ENCODE results near the gene PRRC2B.
"Not testable (repeated sequence)": the region's sequence is repeated elsewhere in the genome, so short reads cannot be mapped to it uniquely, and the experiment has no call there.

PRRC2B gene

GRCh38 chr9:131394464-131395156, 724 bp downstream of the PRRC2B start:
- DNase-seq: no peak
- in situ Hi-C loops (cut with HindIII; ENCODE audit: low pct_ligation_motif_present, low sequenced_read_pairs): no loop called here
- H3K27ac ChIP-seq: peak overlapping the region; percentile 84
- peaks cover 4% of the 10 kb centered on the region for H3K36me3 ChIP-seq (replicated peaks)
- H3K27me3 ChIP-seq (replicated peaks): no peaks in the 10 kb centered on the region
- peak overlapping the region; percentile 70 for H3K4me3 ChIP-seq (ENCODE audit: low read depth, low read length)
- no peak for TF ChIP-seq CTCF (IDR thresholded peaks at IDR 0.05; ENCODE audit: low read depth, low read length, missing control alignments)

- Histone ChIP-seq H3K4me3 (ENCODE audit: low read depth, low read length) (peak overlapping the region; percentile 70), H3K27me3 (replicated peaks) (no peaks in the 10 kb centered on the region), H3K27ac (peak overlapping the region; percentile 84), H3K36me3 (replicated peaks) (peaks cover 4% of the 10 kb centered on the region)
- no peak for DNase-seq
- in situ Hi-C loops (cut with HindIII; ENCODE audit: low pct_ligation_motif_present, low sequenced_read_pairs): no loop called here
- TF ChIP-seq CTCF (IDR thresholded peaks at IDR 0.05; ENCODE audit: low read depth, low read length, missing control alignments): no peak
These were observed 1.5 kb downstream of the PRRC2B start for GRCh38 chr9:131395157-131396098.

- H3K27me3 ChIP-seq (replicated peaks); DNase-seq; in situ Hi-C loops (cut with HindIII; ENCODE audit: low pct_ligation_motif_present, low sequenced_read_pairs); H3K36me3 ChIP-seq (replicated peaks): not testable (repeated sequence)
- peak overlapping the region; percentile 70 for H3K4me3 ChIP-seq (ENCODE audit: low read depth, low read length)
- H3K27ac ChIP-seq: peak overlapping the region; percentile 21
These were observed 2.2 kb downstream of the PRRC2B start for GRCh38 chr9:131396099-131396479.

GRCh38 chr9:131396626-131397025, 2.7 kb downstream of the PRRC2B start:
- peaks cover 4% of the 10 kb centered on the region for H3K36me3 ChIP-seq (replicated peaks)
- peak overlapping the region; percentile 21 for H3K27ac ChIP-seq
- peak overlapping the region; percentile 29 for H3K4me3 ChIP-seq (ENCODE audit: low read depth, low read length)
- in situ Hi-C loops (cut with HindIII; ENCODE audit: low pct_ligation_motif_present, low sequenced_read_pairs): no loop called here
- no peak for TF ChIP-seq CTCF (IDR thresholded peaks at IDR 0.05; ENCODE audit: low read depth, low read length, missing control alignments)
- no peak for DNase-seq
- no peaks in the 10 kb centered on the region for H3K27me3 ChIP-seq (replicated peaks)

GRCh38 chr9:131397100-131397790, 3.4 kb downstream of the PRRC2B start:
- Histone ChIP-seq H3K27ac (peak overlapping the region; percentile 23), H3K4me3 (ENCODE audit: low read depth, low read length) (peak overlapping the region; percentile 29), H3K36me3 (replicated peaks) (peaks cover 4% of the 10 kb centered on the region), H3K27me3 (replicated peaks) (no peaks in the 10 kb centered on the region)
- no peak for TF ChIP-seq CTCF (IDR thresholded peaks at IDR 0.05; ENCODE audit: low read depth, low read length, missing control alignments)
- in situ Hi-C loops (cut with HindIII; ENCODE audit: low pct_ligation_motif_present, low sequenced_read_pairs): no loop called here
- no peak for DNase-seq

GRCh38 chr9:131398204-131398603, 4.3 kb downstream of the PRRC2B start:
- H3K27me3 ChIP-seq (replicated peaks): no peaks in the 10 kb centered on the region
- in situ Hi-C loops (cut with HindIII; ENCODE audit: low pct_ligation_motif_present, low sequenced_read_pairs): no loop called here
- no peak overlapping the region for H3K4me3 ChIP-seq (ENCODE audit: low read depth, low read length)
- no peak for DNase-seq
- TF ChIP-seq CTCF (IDR thresholded peaks at IDR 0.05; ENCODE audit: low read depth, low read length, missing control alignments): no peak
- H3K36me3 ChIP-seq (replicated peaks): peaks cover 4% of the 10 kb centered on the region
- H3K27ac ChIP-seq: no peak overlapping the region

Measured in brain microvascular endothelial cell (primary cell).